HG03097 (cell line): ENCODE results near the gene ARID1B.

Experiments
- ATAC-seq: cut with Tn5 transposase; IDR thresholded peaks from one replicate; pipeline ENCODE4 v1.9.1; 2021; ENCODE audit not compliant: unreplicated experiment, low FRiP score

Gene ARID1B

DNA sequence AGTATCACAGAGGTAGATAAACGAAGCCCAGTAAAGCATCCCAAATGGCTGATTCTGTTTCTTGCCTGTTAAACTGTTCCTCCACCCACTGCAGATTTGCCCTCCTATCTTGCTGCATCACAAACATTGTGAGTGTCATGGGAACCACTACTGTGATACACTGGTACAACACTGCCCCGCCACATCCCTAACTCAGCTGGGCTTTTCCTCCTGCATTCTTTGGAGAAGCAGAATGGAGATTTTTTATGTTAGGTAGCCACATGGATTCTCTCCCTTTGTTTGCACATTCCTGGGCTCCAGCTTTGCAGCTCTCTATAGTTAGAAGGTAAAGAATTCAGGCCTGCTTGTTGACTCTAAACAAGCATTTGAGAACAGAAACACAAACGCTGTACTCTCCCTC lies 312.1 kb downstream of the ARID1B start:
- no peak for ATAC-seq

DNA sequence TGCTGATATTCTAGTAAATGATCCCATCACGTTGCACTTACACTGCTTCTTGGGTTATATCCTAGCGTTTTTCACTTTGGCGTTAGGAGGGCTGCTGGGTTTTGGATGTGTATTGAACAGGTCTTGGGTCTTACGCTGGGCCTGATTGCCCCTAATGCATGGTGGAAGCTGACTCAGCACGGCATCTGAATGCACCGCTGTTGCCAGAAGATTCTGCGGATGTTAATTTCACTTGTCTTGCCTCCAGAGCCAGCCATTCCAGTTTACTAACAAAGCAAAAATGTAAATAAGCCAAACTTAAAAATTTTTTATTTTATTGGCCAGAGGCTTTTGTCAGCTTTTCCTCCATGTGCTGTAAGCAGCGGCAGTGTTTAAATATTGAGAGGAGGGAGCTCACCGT lies 312.7 kb downstream of the ARID1B start:
- no peak for ATAC-seq

DNA sequence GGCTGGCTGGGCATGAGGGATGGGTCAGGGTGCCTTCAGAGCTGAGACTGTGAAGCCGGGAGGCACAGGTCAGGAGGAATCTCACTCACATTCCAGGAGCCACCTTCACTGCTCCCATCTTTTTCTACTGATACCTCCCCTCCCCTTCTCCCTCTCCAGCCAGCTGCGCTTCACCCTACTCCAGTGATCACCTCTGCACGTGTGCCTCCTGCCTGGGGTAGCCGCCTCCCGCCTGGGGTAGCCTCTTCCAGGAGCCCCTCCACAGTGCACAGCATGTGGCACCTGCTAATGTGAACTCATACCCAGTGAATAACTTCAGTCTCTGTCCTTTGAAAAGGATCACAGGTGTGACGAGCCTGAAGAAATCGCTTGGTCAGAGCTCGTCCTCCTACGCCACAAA lies 313.6 kb downstream of the ARID1B start:
- no peak for ATAC-seq

DNA sequence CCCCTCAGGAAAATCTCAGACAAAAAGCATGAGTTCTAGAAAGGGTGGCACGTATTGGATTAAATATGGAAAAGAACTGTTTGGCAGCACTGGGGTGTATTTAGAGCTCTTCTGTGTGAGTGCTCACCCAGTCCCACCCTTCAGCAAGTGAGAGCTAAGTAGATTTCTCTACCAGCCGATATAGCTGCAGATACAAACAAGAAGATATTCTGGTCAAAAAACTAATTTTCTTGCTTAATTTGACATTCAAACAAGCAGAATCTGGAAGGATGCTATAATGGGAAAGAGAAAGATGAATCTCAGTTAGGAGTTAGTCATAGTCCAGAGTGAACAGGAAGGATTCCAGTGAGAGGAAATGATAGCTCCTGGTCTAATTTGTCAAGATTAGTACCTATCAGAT lies 314.1 kb downstream of the ARID1B start:
- no peak for ATAC-seq

DNA sequence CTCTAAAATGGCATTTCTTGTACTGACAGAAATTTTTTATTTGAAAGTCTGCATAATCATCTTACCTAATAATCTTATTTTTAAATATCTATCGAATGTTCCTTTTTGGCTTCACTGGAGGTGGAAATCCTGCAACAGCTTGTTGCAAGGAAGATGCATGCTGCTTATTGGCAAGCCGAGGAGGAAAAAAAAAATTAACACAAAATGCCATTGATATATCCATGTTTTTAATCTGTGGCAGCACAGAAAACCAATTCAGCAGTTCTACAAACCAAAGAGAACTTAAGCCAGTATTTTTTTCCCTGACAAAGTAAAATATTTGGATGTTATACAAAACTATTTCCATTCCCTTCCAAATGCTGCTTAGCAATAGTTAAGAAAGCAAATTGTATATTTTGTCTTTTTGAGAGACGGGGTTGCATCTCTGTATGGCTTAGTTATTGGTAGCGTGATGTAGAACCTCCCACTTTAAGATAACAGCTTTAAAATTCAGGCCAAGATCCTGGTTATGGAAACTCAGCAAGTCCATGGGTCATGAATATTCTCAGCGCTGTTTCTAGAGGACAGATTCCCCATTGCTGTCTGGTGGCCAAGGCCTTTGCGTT lies 314.8 kb downstream of the ARID1B start:
- no peak for ATAC-seq

DNA sequence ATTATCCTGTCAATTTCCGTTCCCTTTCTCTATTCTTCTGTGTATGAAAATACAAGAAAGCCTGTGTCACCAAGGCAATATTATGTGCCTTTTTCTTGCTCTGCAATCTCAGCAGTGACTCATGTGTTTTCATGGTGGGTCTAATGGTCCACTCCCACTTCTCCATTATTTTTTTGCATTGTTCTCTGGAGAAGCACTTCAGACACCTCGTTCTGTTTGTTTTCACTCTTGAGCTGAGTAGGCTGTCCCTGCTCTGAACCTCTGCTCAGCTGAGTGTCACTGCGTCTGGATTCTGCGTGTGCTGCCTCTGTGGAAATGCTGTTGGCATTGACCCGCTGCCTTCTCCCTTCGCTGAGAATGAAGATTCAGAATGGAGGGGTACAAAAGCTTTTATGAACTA lies 315.6 kb downstream of the ARID1B start:
- no peak for ATAC-seq

DNA sequence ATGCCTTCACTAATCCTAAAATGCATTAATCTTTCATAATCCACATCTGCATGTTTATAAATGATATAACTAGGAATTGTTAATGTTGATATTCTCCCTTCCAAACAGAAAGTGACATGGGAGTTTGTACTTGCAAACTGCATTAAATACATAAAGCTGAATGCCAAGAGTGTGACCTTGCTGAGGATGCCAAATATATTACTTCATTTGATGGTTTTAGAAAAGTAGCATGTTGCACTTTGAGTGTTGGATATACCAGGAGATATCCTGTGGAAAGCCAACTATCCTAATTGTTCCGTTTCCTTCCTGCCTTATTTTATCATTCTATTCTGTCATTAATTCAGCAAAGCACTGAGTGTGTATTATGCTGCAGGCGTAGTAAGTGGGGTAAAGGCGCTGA lies 316.4 kb downstream of the ARID1B start:
- ATAC-seq, result no peak

DNA sequence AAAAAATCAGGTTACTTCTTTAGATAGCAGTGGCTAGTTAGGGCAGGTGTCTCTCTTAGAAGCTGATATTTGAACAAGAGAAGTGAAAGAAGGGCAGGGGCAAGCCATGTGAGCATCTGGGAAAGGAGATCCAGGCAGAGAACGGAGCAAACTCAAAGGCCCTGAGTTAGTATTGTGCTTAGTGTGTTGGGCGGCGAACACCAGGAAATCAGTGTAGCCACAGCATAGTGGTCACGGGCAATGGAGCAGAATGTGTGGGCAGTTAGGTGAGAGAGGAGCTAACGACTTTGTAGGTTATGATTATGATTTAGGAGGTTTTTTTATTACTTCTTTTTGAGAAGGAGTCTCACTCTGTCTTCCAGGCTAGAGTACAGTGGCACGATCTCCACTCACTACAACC lies 316.9 kb downstream of the ARID1B start:
- peak; percentile 70 for ATAC-seq

DNA sequence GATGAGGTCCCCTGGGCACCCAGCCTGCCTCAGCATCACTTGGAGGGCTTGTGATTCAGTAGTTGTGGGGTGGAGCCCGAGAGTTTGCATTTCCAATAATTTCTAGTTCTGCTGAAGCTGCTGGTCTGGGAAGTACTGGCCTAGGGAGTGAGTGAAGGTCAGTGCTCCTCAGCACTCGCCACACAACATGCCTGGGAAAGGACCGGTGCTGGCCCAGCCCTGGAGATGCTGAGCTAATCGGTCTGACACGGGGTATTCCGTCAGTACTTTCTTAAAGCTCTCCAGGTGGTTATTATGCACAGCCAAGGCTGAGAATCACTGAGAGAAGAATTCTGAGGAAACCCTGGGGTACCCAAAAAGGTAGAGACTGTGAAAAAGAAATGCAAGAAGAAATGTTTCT lies 317.9 kb downstream of the ARID1B start:
- no peak for ATAC-seq

DNA sequence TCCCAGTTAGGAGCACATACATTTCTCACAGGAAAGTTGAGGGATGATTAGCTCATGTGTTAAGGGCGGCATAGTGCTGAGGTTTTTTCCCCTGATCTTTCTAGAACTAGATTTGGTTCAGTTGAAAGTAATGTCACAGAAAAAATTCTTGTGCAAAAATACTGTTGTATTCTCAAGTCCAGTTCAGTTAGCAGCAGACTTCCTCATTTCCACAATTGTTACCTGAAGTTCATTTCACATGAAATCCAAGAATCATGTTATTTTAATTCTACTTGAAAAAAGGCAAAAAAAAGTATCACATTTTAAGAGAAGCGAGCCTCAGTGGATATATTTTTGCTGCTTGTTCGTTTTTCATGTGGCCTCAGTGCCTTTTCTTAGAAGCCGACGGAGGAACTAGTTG lies 318.4 kb downstream of the ARID1B start:
- no peak for ATAC-seq

DNA sequence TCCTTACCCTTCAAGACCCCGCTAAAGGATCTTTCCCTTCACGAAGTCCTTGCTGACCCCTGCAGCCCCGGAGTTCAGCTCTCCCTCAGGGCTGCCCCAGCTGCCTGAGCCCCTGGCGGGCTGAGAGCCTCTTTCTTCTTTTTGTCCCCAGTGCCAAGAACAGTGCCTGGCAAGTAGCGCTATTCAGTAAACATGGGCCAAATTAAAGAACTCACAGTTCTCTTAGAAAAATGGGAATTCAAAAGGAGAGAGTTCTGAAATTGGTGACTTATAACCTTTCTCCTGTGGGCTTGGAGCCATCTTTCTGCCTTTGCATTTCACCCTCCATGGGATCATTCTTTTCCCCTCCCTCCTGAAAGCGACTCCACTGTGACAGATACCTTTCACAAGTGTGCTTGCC lies 318.9 kb downstream of the ARID1B start:
- ATAC-seq, result no peak

DNA sequence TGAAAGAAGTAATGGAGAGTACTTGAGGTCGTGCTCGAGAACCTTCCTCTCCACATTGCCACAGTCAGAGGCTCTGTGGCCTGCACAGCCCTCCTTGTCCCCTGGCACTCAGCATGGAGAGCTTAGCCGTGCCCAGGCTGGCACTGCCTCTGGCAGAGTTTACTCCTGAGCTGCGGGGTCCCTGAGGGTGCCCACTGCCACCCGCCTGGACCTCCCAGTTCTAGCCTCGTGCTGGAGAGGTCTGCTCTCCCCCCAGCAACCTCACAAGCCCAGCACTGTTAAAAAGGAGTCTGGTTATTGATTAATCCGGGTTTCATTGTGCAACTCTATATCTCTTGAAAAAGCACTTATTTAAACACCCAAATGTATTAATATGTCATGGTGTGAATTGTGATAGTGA lies 319.3 kb downstream of the ARID1B start:
- ATAC-seq, result no peak

DNA sequence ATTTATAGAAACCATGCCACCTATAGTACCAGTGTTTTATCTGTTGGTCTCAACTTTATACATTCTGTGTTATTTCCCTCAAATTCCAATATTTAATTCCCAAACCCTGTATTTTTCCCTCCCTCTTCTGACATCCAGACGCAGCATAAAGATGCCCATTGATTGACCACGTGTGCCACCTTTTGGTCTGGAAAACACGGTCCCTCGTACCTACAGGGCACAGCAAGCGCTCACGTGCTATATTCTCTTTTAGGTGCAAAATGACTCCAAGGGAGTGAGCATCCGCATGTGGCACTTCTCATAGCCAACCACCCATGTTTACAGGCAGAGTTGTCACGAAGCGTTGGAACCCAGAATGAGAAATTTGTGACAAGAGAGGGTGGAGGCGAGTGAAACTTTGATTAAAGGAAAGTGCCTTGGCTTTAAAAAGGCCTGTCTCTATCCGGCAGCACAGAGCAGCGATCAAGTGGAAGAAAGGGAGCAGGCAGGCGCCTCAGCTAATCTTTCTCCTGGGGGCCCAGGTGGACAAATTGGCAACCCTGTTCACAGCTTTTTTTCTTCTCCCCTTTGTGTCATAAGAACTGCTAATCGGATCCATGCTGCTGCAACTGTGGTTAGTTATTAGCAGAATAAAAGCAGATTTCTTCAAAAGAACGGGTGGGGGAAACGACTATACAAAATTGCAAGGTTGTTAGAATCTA lies 320.2 kb downstream of the ARID1B start:
- no peak for ATAC-seq

DNA sequence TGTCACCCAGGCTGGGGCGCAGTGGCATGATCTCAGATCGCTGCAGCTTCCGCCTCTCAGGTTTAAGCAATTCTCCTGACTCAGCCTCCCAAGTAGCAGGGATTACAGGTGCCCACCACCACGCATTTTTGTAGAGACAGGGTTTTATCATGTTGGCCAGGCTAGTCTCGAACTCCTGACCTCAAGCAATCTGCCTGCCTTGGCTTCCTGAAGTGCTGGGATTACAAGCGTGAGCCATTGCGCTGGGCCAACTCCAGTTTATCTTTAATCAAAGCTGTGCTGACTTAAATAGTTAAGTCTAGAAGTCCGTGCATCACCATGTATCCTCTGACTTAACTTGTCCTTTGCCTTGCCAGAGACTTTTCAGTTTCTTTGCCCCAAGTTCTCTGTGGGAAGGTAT lies 321.8 kb downstream of the ARID1B start:
- no peak for ATAC-seq

DNA sequence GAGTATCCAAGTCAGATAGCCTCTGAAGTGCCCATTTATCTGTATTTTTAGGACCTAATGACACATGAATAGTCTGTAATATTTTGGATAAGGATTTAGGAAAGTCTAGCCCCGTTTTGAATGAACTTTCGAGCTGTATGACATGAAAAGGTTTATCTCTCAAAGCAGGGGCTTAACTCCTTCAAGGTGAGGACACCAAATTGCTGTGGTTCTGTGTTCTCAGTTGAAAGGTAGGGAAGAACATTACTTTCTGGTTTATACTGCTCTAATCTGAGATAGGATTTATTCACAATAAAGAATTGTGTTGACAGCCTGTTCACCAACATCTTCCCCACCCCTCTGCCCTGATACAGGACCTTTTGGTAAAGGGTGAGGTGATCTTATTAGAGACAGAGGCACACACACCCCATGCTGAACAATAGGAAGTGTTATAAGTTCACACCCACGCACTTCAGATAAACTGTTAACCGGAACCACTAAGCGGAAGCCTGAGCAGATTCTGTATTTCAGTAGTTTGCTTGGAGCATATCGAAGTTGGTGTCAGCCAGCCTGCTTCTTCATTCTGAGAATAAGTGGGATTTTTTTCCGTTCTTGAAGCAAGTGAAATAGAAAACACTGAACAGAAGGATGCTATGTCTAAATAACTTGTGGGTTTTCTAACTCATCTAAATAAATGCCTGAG lies 322.9 kb downstream of the ARID1B start:
- peak; percentile 88 for ATAC-seq

DNA sequence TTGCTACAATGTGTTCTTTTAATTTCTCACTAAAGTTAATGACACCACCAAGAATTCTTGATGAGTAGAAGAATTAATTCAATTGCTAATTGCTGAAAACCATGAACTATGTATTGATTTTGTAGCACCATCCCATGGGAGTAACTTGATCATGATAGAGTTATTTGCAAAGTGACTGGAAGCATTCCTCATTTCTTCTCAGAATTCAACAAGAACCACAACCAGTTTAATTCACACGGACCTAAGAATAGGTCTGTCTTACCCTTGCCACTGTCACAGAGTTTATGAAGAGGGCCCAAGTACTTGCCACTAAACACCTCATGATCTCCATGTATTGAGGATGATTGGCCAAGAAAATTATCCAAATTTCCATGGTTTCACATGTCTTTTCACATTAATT lies 324.0 kb downstream of the ARID1B start:
- no peak for ATAC-seq

DNA sequence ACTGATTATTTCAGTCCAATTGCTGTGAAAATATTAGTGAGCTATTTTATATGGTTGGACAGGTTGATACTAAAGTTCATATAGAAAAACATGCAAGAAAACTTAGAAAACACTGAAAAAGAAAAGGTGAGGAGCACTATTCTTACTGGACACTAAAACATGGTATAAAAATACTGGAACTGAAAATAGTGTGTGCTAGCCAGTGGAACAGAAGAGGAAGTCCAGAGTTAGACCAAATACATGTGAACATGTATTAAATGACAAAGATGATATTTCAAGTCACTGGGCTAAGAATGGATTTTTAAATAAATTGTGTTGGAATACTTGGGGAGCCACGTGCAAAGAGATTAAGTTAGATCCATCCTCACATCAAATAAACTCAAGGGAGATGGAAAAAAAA lies 327.6 kb downstream of the ARID1B start:
- no peak for ATAC-seq

DNA sequence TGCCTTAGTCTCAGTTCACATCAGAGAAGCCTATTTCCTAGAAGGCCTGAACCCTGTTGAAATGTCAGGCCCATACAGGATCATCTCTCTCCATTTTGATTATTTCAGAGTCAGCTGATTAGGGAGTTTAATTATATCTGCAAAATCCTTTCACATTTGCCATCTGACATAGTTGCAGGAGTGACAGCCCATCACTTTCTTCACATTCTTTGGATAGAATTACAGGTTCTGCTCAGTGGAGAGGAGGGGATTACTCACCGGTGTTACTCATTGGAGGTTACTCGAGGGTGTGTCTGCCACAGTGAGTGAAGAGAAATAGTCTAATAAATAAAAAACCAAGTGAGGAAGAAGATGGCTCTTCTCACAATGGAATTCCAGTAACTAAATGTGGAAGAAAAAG lies 329.3 kb downstream of the ARID1B start:
- ATAC-seq, result no peak

DNA sequence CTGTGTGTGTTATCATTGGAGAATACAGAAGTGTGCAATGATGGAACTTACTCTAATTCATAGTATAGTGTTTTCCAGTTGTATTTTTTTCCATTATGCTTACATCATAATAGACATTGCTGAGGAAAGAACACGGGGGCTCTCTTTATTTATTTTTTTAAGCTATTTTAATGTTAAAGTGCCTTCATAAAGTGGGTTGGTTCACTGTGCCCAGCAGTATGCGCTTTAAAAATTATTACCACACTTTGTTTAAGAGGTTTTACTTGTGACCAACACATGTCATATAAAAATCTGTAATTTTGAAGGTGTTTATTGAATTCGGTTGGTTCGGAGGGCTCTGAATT lies 330.4 kb downstream of the ARID1B start:
- no peak for ATAC-seq

DNA sequence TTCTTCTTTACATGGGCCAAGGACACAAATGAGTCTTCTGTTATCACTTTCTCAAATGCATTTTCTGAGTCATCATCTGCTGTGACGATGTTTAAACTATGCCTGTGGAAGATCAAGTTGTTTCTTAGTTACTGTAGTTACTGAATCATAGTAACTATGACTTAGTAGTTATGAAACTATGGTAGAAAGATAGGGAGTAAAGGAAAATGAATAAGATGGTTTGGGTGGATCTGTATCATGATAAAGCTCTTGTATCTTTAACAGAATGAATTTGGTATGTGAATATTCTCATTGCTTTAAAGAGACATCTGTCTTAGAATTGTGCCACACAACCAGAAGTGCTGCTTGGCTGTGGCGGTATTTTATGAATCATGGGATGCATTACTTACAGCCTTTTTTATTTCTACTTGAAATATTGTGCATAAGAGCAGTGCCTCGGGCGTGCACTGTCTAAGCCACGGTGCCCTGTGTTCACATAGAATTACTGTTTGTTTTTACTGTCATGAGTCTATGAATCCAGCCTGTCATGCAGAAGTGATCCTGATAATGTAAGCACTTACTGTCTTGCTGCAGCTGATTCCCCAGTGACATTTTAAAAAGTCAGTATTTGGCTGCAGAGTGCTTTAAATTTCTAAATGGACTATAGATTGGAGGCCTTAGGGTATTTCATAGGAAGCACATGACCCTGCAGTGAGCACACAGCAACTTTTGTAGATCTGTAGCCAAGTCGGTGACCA lies 330.9 kb downstream of the ARID1B start:
- ATAC-seq, result no peak

DNA sequence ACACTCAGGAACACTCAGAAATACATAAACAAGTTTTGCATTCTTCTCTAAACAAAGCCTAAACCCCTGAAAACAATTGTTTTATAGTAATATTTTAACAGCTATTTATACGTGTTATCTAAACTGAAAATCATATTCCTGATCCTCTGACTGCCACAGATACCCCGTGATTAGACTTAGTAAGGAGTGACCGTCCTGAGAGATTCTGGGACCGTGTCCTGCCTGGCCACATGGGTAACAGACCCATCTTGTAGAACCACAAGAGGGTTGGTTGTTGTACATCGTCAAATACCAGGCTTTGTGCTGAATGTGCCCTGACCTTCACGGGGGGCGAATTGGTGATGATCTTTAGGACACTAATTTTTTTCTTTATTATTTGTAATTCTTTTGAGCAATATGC lies 331.7 kb downstream of the ARID1B start:
- no peak for ATAC-seq

DNA sequence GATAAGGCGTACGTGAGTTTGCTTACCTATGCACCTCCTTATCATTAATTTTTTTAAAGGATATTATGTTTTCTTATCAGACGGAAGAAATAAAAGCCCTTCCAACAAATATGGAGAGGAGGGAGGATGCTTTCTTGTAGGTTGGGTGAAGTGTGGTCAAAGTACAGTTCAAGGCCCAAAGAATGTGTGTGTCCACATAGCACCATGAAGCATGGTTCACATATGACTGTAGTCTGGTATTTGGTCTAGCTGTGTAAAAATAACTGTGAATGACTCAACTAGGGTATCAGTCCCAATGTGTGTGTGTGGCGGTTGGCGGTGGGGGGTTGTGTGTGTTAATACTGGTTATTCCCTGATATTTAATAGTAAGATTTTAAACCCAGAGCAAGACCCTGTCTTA lies 333.4 kb downstream of the ARID1B start:
- ATAC-seq, result no peak
